ENCODE data around the gene CST9. TPM values are rescaled to one million over a fixed set of nuclear protein-coding genes. Genes with fewer than 3 reads are reported as not detected.

Gene CST9
- total RNA-seq, 1 donor, result not detected

- DNase-seq (ENCODE audit: low read depth), result no peak
- H3K4me3 ChIP-seq (ENCODE audit: low read depth, low read length), result no peak overlapping the region
- TF ChIP-seq CTCF (IDR thresholded peaks at IDR 0.05; ENCODE audit: insufficient read depth, low read length), result no peak
These were observed 51.3 kb downstream of the CST9 start for GRCh38 chr20:23554401-23554800.

Other genes starting within 250 kb of the CST9 start
- gene GZF1, start 243.7 kb downstream of the CST9 start, total RNA-seq (ENCODE audit: low replicate concordance), result 11.7 and 12.6 TPM in 2 replicates
- 7.4 and 13.6 TPM in 2 replicates for gene NAPB, start 184.4 kb downstream of the CST9 start, total RNA-seq (ENCODE audit: low replicate concordance)
- gene CSTL1, start 166.2 kb downstream of the CST9 start, total RNA-seq (ENCODE audit: low replicate concordance), result not detected in 2 replicates
- gene CST11, start 153.0 kb downstream of the CST9 start, total RNA-seq (ENCODE audit: low replicate concordance), result not detected in 2 replicates
- gene CST8, start 114.8 kb downstream of the CST9 start, total RNA-seq (ENCODE audit: low replicate concordance), result not detected in 2 replicates
- not detected in 2 replicates for gene CST9L, start 37.4 kb downstream of the CST9 start, total RNA-seq (ENCODE audit: low replicate concordance)
- gene CST3, start 32.0 kb upstream of the CST9 start, total RNA-seq (ENCODE audit: low replicate concordance), result 246 and 355 TPM in 2 replicates
- not detected in 2 replicates for gene CST4, start 83.1 kb upstream of the CST9 start, total RNA-seq (ENCODE audit: low replicate concordance)
- gene CST1, start 145.0 kb upstream of the CST9 start, total RNA-seq (ENCODE audit: low replicate concordance), result 0.63 TPM in 1 of 2 replicates, not detected in the other
- gene CST2, start 220.8 kb upstream of the CST9 start, total RNA-seq (ENCODE audit: low replicate concordance), result 0.36 TPM in 1 of 2 replicates, not detected in the other